K562 (cell line): ENCODE data around the gene SLC22A4. TPM values are rescaled to one million over a fixed set of nuclear protein-coding genes. Genes with fewer than 3 reads are reported as not detected.

Experiments used
- HNRNPH1 ChIP-seq: fragments of 200-400 bp; formaldehyde crosslinking; optimal IDR thresholded peaks from 2 replicates; pipeline ENCODE3; 2017; ENCODE audit warnings: low read depth, mild to moderate bottlenecking, low read length, moderate library complexity
- MNT ChIP-seq, 2 experiments: fragments of 450-650 bp; conservative IDR thresholded peaks; 2 replicates each; pipeline ENCODE4 v1.6.1; 2017; ENCODE audit warnings: mild to moderate bottlenecking in 2 of 2, moderate library complexity in 2 of 2
- NBN ChIP-seq: fragments of 450-650 bp; IDR thresholded peaks from 2 replicates; pipeline ENCODE4 v1.6.1; 2016; ENCODE audit warnings: low read depth, mild to moderate bottlenecking
- NFE2L1 ChIP-seq: fragments of 450-650 bp; IDR thresholded peaks from 2 replicates; pipeline ENCODE4 v1.6.1; 2016; ENCODE audit warnings: missing genetic modification characterization, low read depth, mild to moderate bottlenecking, missing compliant biosample characterization, moderate library complexity, borderline replicate concordance
- NKRF ChIP-seq: fragments of 450-650 bp; IDR thresholded peaks from 2 replicates; pipeline ENCODE4 v1.6.1; 2016; ENCODE audit warnings: borderline replicate concordance
- TCF7L2 ChIP-seq: fragments of 150-350 bp; IDR thresholded peaks from 2 replicates; pipeline ENCODE4 v1.6.1; 2016; ENCODE audit warnings: low read depth, mild to moderate bottlenecking, low read length, moderate library complexity
- ZBTB7A ChIP-seq: IDR thresholded peaks from 2 replicates; pipeline ENCODE4 v1.6.1; 2011; ENCODE audit warnings: low read depth, mild to moderate bottlenecking, low read length, moderate library complexity, borderline replicate concordance; ENCODE audit not compliant: control insufficient read depth
- ZSCAN32 ChIP-seq: fragments of 450-650 bp; formaldehyde crosslinking; IDR thresholded peaks from 2 replicates; pipeline ENCODE4 v1.4.0; 2020; ENCODE audit warnings: mild to moderate bottlenecking, moderate library complexity
- polyA plus RNA-seq, 8 experiments: library from polyadenylated mRNA; depleted of rRNA in 4 of 8; stranded (reverse) in 5 of 8; unstranded in 3 of 8; fragments of >200 nt; fragmentation: Nextera tagmentation in 2 of 8; fragmentation: Illumina TruSeq in 1 of 8; extraction: Ambion mirVana in 2 of 8; extraction: Trizol in 1 of 8; gene quantifications; 2 replicates each; pipeline versions ENCODE4 v1.2.1 to v1.2.3, GENCODE V29; 2011 to 2014; ENCODE audit warnings: inconsistent platforms in 1 of 8, missing spikeins in 1 of 8
- total RNA-seq, 7 experiments: library from RNA; depleted of rRNA in 6 of 7; stranded (reverse); fragments of >200 nt in 6 of 7; fragmentation: Illumina TruSeq in 2 of 7; extraction: Trizol in 2 of 7; gene quantifications; 2 replicates each; pipeline versions ENCODE4 v1.2.1 to v1.2.3, GENCODE V29; 2011 to 2021; ENCODE audit warnings: low replicate concordance in 1 of 7
- TF ChIP-seq, protein P1 (sequence below): sonication (generic); formaldehyde crosslinking; IDR thresholded peaks from 2 replicates; pipeline ENCODE4 v1.9.0; 2022; ENCODE audit warnings: mild to moderate bottlenecking, missing genetic modification reagents
- TF ChIP-seq, protein P2 (sequence below): sonication (generic); formaldehyde crosslinking; IDR thresholded peaks from 2 replicates; pipeline ENCODE4 v1.8.1; 2023; ENCODE audit warnings: mild to moderate bottlenecking, missing genetic modification reagents
- TF ChIP-seq, protein P3 (sequence below), 3 experiments: fragments of 200-800 bp in 1 of 3; fragments of 250-450 bp in 1 of 3; fragments of 450-650 bp in 1 of 3; sonication (Bioruptor Pico) in 1 of 3; sonication (Bioruptor generic) in 1 of 3; formaldehyde crosslinking in 1 of 3; IDR thresholded peaks; 2 replicates each; pipeline versions ENCODE4 v1.6.1 to v1.8.0; 2016 to 2022; ENCODE audit warnings: mild to moderate bottlenecking in 2 of 3, missing genetic modification characterization in 2 of 3, missing compliant biosample characterization in 1 of 3, moderate library complexity in 1 of 3
- TF ChIP-seq, protein P4 (sequence below): fragments of 450-650 bp; IDR thresholded peaks from 2 replicates; pipeline ENCODE4 v1.6.1; 2018; ENCODE audit not compliant: partially characterized antibody

The SLC22A4 gene
- total and polyA plus RNA-seq, 9 of the 15 experiments (the other 6 are each of a cell fraction or from before 2014, with no cell fraction given) = 2.7 to 9.5 (median 6.2) TPM

- TF ChIP-seq NKRF (no peak), NBN (no peak), ZBTB7A (no peak; the same call in 1 of the 2 replicates), MNT (conservative IDR thresholded peaks at IDR 0.05) (no peak), NFE2L1 (tag) (no peak), HNRNPH1 (no peak), TCF7L2 (no peak), ZSCAN32 (CRISPR knock-in tag) (no peak)
- TF ChIP-seq, protein P1, sequence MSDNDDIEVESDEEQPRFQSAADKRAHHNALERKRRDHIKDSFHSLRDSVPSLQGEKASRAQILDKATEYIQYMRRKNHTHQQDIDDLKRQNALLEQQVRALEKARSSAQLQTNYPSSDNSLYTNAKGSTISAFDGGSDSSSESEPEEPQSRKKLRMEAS = no peak
- TF ChIP-seq, protein P2, sequence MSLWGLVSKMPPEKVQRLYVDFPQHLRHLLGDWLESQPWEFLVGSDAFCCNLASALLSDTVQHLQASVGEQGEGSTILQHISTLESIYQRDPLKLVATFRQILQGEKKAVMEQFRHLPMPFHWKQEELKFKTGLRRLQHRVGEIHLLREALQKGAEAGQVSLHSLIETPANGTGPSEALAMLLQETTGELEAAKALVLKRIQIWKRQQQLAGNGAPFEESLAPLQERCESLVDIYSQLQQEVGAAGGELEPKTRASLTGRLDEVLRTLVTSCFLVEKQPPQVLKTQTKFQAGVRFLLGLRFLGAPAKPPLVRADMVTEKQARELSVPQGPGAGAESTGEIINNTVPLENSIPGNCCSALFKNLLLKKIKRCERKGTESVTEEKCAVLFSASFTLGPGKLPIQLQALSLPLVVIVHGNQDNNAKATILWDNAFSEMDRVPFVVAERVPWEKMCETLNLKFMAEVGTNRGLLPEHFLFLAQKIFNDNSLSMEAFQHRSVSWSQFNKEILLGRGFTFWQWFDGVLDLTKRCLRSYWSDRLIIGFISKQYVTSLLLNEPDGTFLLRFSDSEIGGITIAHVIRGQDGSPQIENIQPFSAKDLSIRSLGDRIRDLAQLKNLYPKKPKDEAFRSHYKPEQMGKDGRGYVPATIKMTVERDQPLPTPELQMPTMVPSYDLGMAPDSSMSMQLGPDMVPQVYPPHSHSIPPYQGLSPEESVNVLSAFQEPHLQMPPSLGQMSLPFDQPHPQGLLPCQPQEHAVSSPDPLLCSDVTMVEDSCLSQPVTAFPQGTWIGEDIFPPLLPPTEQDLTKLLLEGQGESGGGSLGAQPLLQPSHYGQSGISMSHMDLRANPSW (CRISPR knock-in tag) = no peak
- TF ChIP-seq, protein P3, sequence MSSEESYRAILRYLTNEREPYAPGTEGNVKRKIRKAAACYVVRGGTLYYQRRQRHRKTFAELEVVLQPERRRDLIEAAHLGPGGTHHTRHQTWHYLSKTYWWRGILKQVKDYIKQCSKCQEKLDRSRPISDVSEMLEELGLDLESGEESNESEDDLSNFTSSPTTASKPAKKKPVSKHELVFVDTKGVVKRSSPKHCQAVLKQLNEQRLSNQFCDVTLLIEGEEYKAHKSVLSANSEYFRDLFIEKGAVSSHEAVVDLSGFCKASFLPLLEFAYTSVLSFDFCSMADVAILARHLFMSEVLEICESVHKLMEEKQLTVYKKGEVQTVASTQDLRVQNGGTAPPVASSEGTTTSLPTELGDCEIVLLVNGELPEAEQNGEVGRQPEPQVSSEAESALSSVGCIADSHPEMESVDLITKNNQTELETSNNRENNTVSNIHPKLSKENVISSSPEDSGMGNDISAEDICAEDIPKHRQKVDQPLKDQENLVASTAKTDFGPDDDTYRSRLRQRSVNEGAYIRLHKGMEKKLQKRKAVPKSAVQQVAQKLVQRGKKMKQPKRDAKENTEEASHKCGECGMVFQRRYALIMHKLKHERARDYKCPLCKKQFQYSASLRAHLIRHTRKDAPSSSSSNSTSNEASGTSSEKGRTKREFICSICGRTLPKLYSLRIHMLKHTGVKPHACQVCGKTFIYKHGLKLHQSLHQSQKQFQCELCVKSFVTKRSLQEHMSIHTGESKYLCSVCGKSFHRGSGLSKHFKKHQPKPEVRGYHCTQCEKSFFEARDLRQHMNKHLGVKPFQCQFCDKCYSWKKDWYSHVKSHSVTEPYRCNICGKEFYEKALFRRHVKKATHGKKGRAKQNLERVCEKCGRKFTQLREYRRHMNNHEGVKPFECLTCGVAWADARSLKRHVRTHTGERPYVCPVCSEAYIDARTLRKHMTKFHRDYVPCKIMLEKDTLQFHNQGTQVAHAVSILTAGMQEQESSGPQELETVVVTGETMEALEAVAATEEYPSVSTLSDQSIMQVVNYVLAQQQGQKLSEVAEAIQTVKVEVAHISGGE (CRISPR knock-in tag; IDR thresholded peaks at IDR 0.05) = no peak
- TF ChIP-seq, protein P4, sequence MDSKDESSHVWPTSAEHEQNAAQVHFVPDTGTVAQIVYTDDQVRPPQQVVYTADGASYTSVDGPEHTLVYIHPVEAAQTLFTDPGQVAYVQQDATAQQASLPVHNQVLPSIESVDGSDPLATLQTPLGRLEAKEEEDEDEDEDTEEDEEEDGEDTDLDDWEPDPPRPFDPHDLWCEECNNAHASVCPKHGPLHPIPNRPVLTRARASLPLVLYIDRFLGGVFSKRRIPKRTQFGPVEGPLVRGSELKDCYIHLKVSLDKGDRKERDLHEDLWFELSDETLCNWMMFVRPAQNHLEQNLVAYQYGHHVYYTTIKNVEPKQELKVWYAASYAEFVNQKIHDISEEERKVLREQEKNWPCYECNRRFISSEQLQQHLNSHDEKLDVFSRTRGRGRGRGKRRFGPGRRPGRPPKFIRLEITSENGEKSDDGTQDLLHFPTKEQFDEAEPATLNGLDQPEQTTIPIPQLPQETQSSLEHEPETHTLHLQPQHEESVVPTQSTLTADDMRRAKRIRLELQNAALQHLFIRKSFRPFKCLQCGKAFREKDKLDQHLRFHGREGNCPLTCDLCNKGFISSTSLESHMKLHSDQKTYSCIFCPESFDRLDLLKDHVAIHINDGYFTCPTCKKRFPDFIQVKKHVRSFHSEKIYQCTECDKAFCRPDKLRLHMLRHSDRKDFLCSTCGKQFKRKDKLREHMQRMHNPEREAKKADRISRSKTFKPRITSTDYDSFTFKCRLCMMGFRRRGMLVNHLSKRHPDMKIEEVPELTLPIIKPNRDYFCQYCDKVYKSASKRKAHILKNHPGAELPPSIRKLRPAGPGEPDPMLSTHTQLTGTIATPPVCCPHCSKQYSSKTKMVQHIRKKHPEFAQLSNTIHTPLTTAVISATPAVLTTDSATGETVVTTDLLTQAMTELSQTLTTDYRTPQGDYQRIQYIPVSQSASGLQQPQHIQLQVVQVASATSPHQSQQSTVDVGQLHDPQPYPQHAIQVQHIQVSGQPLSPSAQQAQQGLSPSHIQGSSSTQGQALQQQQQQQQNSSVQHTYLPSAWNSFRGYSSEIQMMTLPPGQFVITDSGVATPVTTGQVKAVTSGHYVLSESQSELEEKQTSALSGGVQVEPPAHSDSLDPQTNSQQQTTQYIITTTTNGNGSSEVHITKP = no peak
Observed at GRCh38 chr5:132369007-132369473, 74.8 kb downstream of the SLC22A4 start (continued).
